DMS 273 treated with DMSO at 0.1 percent for 48 hours (cell line): ENCODE results near the gene CD22.

Experiments
- DNase-seq: peaks from one replicate; lab custom pipeline; 2025; lab: John Stamatoyannopoulos, UW

Gene CD22

GRCh38 chr19:35314031-35314430 is 15.0 kb upstream of the CD22 start:
- no peak for DNase-seq

GRCh38 chr19:35314858-35315470 is 14.0 kb upstream of the CD22 start:
- no peak for DNase-seq

- DNase-seq, result no peak
Measured at GRCh38 chr19:35315883-35316282, 13.1 kb upstream of the CD22 start.

GRCh38 chr19:35316560-35316959 is 12.4 kb upstream of the CD22 start:
- DNase-seq, result no peak

GRCh38 chr19:35317464-35318043 is 11.4 kb upstream of the CD22 start:
- DNase-seq, result no peak

GRCh38 chr19:35318679-35319448 is 10.1 kb upstream of the CD22 start:
- DNase-seq, result no peak

- no peak for DNase-seq
Measured at GRCh38 chr19:35320065-35320713, 8.8 kb upstream of the CD22 start.

- no peak for DNase-seq
Measured at GRCh38 chr19:35321291-35321690, 7.7 kb upstream of the CD22 start.

GRCh38 chr19:35322014-35322413 is 7.0 kb upstream of the CD22 start:
- no peak for DNase-seq

GRCh38 chr19:35327642-35328041 is 1.3 kb upstream of the CD22 start:
- no peak for DNase-seq

GRCh38 chr19:35329323-35329722 is 336 bp downstream of the CD22 start:
- no peak for DNase-seq

GRCh38 chr19:35330475-35330874 is 1.5 kb downstream of the CD22 start:
- no peak for DNase-seq

GRCh38 chr19:35331551-35332214 is 2.7 kb downstream of the CD22 start:
- DNase-seq, result no peak

- DNase-seq, result no peak
Measured at GRCh38 chr19:35332817-35333216, 3.8 kb downstream of the CD22 start.

GRCh38 chr19:35334144-35334753 is 5.3 kb downstream of the CD22 start:
- no peak for DNase-seq

GRCh38 chr19:35336166-35336955 is 7.4 kb downstream of the CD22 start:
- no peak for DNase-seq

GRCh38 chr19:35337097-35337983 is 8.4 kb downstream of the CD22 start:
- no peak for DNase-seq

GRCh38 chr19:35337984-35338296 is 9.0 kb downstream of the CD22 start:
- DNase-seq, result no peak

- no peak for DNase-seq
Measured at GRCh38 chr19:35340431-35340830, 11.4 kb downstream of the CD22 start.

- no peak for DNase-seq
Measured at GRCh38 chr19:35341006-35341405, 12.0 kb downstream of the CD22 start.
